Osteocyte (in vitro differentiated cells): ENCODE data around the gene DDHD1. TPM values are rescaled to one million over a fixed set of nuclear protein-coding genes. Genes with fewer than 3 reads are reported as not detected.
"Not testable (repeated sequence)": the region's sequence is repeated elsewhere in the genome, so short reads cannot be mapped to it uniquely, and the experiment has no call there.

Experiments used
- DNase-seq: peaks from one replicate; pipeline ENCODE4 v3.0.0; 2021; ENCODE audit warnings: mixed read lengths; ENCODE audit not compliant: unreplicated experiment; ENCODE audit errors: extremely low spot score
- H3K27ac Mint-ChIP-seq: one replicate; pipeline ENCODE4 v1.8.0; 2021; ENCODE audit warnings: mild to moderate bottlenecking, mixed read lengths; ENCODE audit not compliant: unreplicated experiment
- H3K27me3 Mint-ChIP-seq: one replicate; pipeline ENCODE4 v1.8.0; 2021; ENCODE audit warnings: mixed read lengths; ENCODE audit not compliant: unreplicated experiment
- H3K36me3 Mint-ChIP-seq: one replicate; pipeline ENCODE4 v1.8.0; 2021; ENCODE audit warnings: mixed read lengths; ENCODE audit not compliant: unreplicated experiment
- H3K4me1 Mint-ChIP-seq: one replicate; pipeline ENCODE4 v1.8.0; 2021; ENCODE audit warnings: mixed read lengths; ENCODE audit not compliant: unreplicated experiment
- H3K4me3 Mint-ChIP-seq: one replicate; pipeline ENCODE4 v1.8.0; 2021; ENCODE audit warnings: mild to moderate bottlenecking, moderate library complexity, mixed read lengths; ENCODE audit not compliant: unreplicated experiment
- H3K9me3 Mint-ChIP-seq: one replicate; pipeline ENCODE4 v1.8.0; 2021; ENCODE audit warnings: mixed read lengths; ENCODE audit not compliant: unreplicated experiment
- total RNA-seq: library from RNA; stranded (reverse); gene quantifications from 2 replicates; pipeline ENCODE4 v1.2.1, GENCODE V29; 2021
- TF ChIP-seq, protein P1 (sequence below): fragments of 200-600 bp; sonication (generic); IDR thresholded peaks from 2 replicates; pipeline ENCODE4 v1.5.0; 2021; ENCODE audit warnings: antibody characterized with exemption, mild to moderate bottlenecking, moderate library complexity

The DDHD1 gene
- total RNA-seq, 1 donor from 2014 or later, result 21.1 TPM

DNA sequence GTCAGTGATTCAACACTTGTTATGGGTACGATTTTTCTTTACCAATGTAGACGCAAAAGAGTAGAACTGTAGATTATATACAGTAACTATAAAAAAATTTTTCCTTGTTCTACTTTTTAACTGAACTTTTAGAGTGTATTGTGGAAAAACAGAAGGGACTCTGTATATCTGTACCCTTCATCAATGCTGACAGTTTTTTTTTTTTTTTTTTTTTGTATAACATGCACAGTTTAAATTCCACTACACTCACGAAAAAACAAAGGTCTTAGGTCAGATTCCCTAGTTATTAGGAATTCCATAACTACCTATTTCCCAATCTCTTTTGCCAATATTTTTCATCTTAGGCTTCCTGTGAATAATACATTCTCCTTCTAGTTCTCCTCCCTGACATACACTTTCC, 6.4 kb downstream of the DDHD1 start:
- no peak overlapping the region for H3K27ac Mint-ChIP-seq
- no peak overlapping the region for H3K4me3 Mint-ChIP-seq
- peaks cover 22% of the 10 kb centered on the region for H3K4me1 Mint-ChIP-seq
- no peak for DNase-seq
- TF ChIP-seq, protein P1, sequence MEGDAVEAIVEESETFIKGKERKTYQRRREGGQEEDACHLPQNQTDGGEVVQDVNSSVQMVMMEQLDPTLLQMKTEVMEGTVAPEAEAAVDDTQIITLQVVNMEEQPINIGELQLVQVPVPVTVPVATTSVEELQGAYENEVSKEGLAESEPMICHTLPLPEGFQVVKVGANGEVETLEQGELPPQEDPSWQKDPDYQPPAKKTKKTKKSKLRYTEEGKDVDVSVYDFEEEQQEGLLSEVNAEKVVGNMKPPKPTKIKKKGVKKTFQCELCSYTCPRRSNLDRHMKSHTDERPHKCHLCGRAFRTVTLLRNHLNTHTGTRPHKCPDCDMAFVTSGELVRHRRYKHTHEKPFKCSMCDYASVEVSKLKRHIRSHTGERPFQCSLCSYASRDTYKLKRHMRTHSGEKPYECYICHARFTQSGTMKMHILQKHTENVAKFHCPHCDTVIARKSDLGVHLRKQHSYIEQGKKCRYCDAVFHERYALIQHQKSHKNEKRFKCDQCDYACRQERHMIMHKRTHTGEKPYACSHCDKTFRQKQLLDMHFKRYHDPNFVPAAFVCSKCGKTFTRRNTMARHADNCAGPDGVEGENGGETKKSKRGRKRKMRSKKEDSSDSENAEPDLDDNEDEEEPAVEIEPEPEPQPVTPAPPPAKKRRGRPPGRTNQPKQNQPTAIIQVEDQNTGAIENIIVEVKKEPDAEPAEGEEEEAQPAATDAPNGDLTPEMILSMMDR, result no peak
- peaks cover 3% of the 10 kb centered on the region for H3K36me3 Mint-ChIP-seq
- H3K9me3 Mint-ChIP-seq, result peaks cover 10% of the 10 kb centered on the region
- no peaks in the 10 kb centered on the region for H3K27me3 Mint-ChIP-seq

DNA sequence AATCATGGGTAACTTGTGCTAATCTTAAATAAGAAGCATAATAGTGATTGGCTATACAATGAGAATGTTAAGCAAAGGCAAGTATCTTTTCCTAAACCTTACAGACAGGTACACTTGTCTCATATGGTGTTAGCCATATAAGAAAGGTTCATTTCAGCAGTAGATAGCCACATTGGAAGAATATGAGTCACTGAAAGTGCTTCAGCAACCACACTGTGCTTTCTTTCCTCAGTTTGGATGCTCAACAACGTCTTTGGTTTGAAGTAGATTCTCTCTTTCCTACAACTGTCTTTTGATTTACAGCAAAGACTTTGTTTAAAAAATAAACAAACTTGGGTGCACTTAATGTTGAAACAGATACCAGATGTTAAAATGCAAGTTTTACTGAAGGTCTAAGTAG, 8.9 kb downstream of the DDHD1 start:
- no peaks in the 10 kb centered on the region for H3K27me3 Mint-ChIP-seq
- H3K4me3 Mint-ChIP-seq, result no peak overlapping the region
- peaks cover 3% of the 10 kb centered on the region for H3K4me1 Mint-ChIP-seq
- H3K9me3 Mint-ChIP-seq, result peaks cover 32% of the 10 kb centered on the region
- H3K36me3 Mint-ChIP-seq, result peaks cover 25% of the 10 kb centered on the region
- TF ChIP-seq, protein P1, result no peak
- H3K27ac Mint-ChIP-seq, result no peak overlapping the region
- DNase-seq, result no peak

DNA sequence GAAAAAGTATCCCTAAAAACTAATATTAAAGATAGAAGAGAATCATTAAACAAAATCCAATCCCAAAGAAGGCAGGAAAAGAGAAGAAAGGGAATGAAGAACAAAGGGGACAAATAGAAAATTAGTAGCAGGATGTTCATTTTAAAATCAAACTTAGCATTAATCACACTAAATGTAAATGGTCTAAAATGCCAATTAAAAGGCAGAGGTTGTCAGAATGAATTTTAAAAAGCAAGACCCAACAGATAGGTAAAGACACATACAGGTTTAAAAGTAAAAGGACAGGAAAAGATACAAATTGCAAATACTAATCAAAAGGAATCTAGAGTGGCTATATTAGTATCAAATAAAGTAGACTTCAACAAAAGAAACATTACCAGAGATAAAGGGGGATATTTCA, 12.5 kb downstream of the DDHD1 start:
- Mint-ChIP-seq H3K27ac (no peak overlapping the region), H3K4me1 (no peaks in the 10 kb centered on the region), H3K4me3 (no peak overlapping the region), H3K27me3 (no peaks in the 10 kb centered on the region), H3K9me3 (peaks cover 50% of the 10 kb centered on the region), H3K36me3 (peaks cover 40% of the 10 kb centered on the region)
- DNase-seq, result no peak
- TF ChIP-seq, protein P1, result no peak

DNA sequence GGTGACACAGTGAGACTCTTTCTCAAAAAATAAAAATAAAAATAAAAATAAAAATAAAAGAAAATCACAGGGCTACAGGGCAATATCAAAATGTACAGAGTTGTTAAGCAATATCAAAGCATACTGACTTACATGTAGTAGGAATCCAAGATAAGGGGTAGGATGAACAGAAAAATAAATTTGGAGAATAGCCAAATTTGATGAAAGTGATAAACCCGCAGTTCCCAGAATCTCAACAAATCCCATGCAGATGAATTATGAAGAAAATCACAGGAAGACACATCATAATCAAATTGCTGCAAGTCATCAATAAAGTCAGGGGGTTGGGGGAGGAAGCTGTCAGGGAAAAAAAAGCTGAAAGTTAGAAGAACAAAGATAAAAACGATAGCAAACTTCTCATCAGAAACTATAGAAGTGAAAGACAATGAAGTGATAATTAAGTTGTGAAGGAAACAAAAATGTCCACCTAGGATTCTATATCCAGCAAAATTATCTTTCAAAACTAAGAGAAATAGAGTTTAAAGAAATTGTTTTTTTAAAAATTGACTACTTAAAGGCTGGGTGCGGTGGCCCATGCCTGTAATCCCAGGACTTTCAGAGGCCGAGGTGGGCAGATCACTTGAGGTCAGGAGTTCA, 15.4 kb downstream of the DDHD1 start:
- H3K4me1 Mint-ChIP-seq, result no peaks in the 10 kb centered on the region
- DNase-seq, result no peak
- H3K36me3 Mint-ChIP-seq, result peaks cover 40% of the 10 kb centered on the region
- peaks cover 53% of the 10 kb centered on the region for H3K9me3 Mint-ChIP-seq
- H3K4me3 Mint-ChIP-seq, result no peak overlapping the region
- H3K27me3 Mint-ChIP-seq, result no peaks in the 10 kb centered on the region
- no peak overlapping the region for H3K27ac Mint-ChIP-seq
- TF ChIP-seq, protein P1, result no peak

DNA sequence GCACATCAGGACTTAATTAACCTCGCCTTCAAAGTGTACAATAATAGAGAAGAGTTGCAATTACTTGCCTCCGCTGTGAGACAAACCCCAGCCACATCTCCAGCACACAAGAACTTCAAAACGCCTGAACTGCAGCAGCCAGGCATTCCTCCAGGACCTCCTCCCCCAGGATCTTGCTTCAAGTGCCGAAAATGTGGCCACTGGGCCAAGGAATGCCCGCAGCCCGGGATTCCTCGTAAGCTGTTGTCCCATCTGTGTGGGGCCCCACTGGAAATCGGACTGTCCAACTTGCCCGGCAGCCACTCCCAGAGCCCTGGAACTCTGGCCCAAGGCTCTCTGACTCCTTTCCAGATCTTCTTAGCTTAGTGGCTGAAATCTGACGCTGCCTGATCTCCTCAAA, 22.6 kb downstream of the DDHD1 start:
- H3K27ac Mint-ChIP-seq, H3K36me3 Mint-ChIP-seq: not testable (repeated sequence)

More for the DNA sequence above, 22.6 kb downstream of the DDHD1 start:
- H3K4me1 Mint-ChIP-seq, DNase-seq, H3K4me3 Mint-ChIP-seq, H3K9me3 Mint-ChIP-seq, H3K27me3 Mint-ChIP-seq: not testable (repeated sequence)
